SH-SY5Y (cell line): ENCODE results near the gene SAMD9.

Experiments
- GATA2 ChIP-seq: IDR thresholded peaks from 2 replicates; pipeline ENCODE4 v1.6.1; 2011; ENCODE audit warnings: mild to moderate bottlenecking, low read depth, low read length
- GATA3 ChIP-seq: IDR thresholded peaks from 2 replicates; pipeline ENCODE4 v1.6.1; 2011; ENCODE audit warnings: low read depth, mild to moderate bottlenecking, low read length, moderate library complexity

- TF ChIP-seq GATA2 = no peak
- no peak for TF ChIP-seq GATA3
Measured at GRCh38 chr7:93159490-93159889, 41.7 kb upstream of the SAMD9 start.
